Measurements from ENCODE around the gene PNN.
"Not testable (repeated sequence)": the region's sequence is repeated elsewhere in the genome, so short reads cannot be mapped to it uniquely, and the experiment has no call there.

Gene PNN

DNA sequence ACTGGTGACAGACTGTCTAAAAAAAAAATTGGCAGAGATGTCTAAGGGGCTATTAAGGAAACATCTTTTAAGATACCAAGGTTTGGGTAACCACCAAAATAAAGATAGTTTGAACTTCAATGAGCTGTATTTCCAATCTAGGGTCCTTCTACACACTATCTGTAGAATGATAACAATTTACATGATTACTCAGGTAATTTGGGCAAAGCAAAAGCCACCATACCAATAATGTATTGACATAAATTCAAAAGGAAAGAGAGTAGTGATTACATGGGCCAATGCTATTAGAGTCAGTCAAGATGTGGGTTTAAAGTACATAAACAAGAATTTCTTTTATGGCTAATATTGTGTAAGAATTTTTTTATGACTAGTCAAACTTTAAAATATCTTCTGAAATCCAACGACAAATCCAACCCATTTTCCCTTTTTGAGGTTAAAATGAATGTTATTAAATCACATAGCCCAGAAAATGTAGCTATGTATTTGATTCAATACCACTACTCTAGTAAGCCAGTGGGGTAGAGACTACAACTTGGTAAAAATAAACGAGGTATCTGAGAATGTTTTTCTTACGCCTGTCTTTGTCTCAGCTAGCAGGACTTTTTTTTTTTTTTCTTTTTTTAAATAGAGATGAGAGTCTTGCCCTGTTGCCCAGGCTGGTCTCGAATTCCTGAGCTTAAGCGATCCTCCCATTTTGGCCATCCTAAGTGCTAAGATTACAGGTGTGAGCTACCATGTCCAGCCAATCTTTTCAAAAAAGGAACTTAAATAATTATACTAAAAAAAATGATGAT, 10.4 kb downstream of the PNN start:
- Histone ChIP-seq H3K36me3 (replicated peaks) (peaks cover 48% of the 10 kb centered on the region), H3K4me3 (no peak overlapping the region), H3K9me3 (no peaks in the 10 kb centered on the region), H3K27me3 (ENCODE audit: low read depth) (no peaks in the 10 kb centered on the region), H3K4me1 (0 out of 2 replicates have a peak, but pooled peaks cover 8% of the 10 kb centered on the region)
- DNase-seq (ENCODE audit: low spot score in 2 of 2) = no peak
- in situ Hi-C loops (cut with MboI; ENCODE audit: low sequenced_read_pairs) = no loop called here

DNA sequence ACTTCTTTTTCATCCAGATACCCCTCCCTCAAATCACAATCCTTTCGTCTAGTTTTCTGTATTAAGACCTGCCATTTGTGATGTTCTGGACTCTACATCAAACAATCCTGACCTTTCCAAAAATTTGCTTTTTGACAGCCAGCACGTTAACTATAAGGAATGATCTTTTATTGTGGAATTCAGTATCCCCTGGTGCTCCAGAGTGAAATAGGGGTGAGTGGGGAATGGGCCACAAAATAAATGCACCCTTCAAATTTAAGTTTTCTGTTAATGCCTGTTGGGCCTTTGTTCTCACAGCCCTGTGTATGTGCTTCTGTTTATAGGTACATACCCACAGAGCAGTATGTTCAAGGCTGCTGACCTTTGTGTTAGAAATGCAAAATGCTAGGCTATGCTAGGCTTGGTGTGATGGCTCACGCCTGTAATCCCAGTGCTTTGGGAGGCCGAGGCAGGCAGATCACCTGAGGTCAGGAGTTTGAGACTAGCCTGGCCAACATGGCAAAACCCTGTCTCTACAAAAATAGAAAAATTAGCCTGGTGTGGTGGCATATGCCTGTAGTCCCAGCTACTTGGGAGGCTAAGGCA, 12.0 kb downstream of the PNN start:
- no peak for DNase-seq (ENCODE audit: low spot score in 2 of 2)
- peaks cover 32% of the 10 kb centered on the region for H3K36me3 ChIP-seq (replicated peaks)
- H3K27me3 ChIP-seq (ENCODE audit: low read depth) = no peaks in the 10 kb centered on the region
- 0 out of 2 replicates have a peak, but pooled peaks cover 6% of the 10 kb centered on the region for H3K4me1 ChIP-seq
- no peak overlapping the region for H3K4me3 ChIP-seq
- in situ Hi-C loops (cut with MboI; ENCODE audit: low sequenced_read_pairs) = no loop called here
- H3K9me3 ChIP-seq = no peaks in the 10 kb centered on the region

DNA sequence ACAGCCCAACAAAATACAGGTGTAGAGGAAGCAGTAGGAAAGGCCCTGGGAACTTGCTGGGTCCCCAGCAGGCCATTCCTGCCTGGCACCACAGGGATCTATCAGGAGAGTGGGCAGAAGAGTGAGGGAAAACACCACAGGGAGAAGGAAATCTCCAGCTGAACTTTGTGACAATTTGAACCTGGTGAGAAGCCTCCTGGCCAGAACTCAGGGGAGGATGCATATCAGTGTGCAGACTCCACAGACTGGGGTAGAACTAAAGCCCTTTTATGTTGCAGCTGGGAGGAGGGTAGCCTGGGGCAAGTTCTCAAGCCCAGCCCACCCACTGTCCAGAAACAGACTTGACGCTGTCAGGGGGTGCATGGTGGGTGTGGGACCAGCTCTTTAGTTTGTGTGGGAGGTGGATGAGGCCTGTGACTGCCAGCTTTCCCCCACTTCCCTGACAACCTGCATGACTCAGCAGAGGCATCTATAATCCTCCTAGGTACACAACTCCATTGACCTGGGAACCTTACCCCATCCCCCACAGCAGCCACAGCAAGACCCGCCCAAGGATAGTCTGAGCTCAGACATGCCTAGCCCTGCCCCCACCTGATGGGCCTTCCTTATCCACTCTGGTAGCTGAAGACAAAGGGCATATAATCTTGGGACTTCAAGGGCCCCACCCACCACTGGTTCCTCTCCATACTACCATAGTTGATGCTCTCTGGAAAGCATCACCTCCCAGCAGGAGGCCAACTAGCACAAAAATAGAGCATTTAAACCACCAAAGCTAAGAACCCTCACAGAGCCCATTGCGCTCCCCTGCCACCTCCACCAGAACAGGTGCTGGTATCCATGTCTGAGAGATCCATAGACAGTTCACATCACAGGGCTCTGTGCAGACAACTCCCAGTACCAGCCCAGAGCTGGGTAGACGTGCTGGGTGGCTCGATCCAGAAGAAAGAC, 28.9 kb downstream of the PNN start:
- peaks cover 5% of the 10 kb centered on the region; the same call in 1 of the 2 replicates for H3K9me3 ChIP-seq

DNA sequence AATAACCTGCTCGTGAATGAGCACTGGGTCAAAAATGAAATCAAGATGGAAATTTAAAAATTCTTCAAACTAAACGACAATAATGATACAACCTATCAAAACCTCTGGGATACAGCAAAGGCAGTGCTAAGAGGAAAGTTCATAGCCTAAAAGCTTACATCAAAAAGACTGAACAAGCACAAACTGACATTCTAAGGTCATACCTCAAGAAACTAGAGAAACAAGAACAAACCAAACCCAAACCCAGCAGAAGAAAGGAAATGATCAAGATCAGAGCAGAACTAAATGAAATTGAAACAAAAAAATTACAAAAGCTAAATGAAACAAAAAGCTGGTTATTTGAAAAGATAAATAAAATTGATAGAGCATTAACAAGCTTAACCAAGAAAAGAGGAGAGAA, 32.4 kb downstream of the PNN start:
- DNase-seq (ENCODE audit: low spot score in 2 of 2); H3K4me3 ChIP-seq; H3K27me3 ChIP-seq (ENCODE audit: low read depth); in situ Hi-C loops (cut with MboI; ENCODE audit: low sequenced_read_pairs); H3K36me3 ChIP-seq (replicated peaks); H3K9me3 ChIP-seq: not testable (repeated sequence)
- H3K4me1 ChIP-seq = peaks cover 17% of the 10 kb centered on the region

More for the DNA sequence above, 28.9 kb downstream of the PNN start:
- Histone ChIP-seq H3K4me1 (peaks cover 17% of the 10 kb centered on the region), H3K27me3 (ENCODE audit: low read depth) (no peaks in the 10 kb centered on the region), H3K4me3 (no peak overlapping the region), H3K36me3 (replicated peaks) (no peaks in the 10 kb centered on the region)
- DNase-seq (ENCODE audit: low spot score in 2 of 2) = peak; percentile 35 to 86
- in situ Hi-C loops (cut with MboI; ENCODE audit: low sequenced_read_pairs) = no loop called here

DNA sequence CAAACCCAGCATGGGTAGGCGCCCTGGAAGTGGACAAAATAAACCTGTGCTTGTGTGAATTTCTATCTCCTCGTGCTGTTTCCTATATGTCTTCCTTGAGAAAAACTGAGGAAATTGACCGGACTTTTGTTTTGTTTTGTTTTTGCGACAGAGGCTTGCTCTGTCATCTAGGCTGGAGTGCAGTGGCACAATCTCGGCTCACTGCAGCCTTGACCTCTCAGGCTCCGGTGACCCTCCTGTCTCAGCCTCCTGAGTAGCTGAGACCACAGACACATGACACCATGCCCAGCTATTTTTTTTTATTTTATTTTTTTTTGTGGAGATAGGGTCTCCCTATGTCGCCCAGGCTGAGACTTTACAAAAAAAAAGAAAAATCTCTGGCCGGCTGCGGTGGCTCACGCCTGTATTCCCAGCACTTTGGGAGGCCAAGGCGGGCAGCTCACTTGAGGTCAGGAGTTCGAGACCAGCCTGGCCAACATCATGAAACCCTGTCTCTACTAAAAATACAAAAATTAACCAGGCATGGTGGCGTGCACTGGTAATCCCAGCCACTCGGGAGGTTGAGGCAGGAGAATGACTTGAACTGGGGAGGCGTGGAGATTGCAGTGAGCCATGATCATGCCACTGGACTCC, 36.2 kb downstream of the PNN start:
- no peaks in the 10 kb centered on the region for H3K27me3 ChIP-seq (ENCODE audit: low read depth)
- in situ Hi-C loops (cut with MboI; ENCODE audit: low sequenced_read_pairs) = no loop called here
- H3K36me3 ChIP-seq (replicated peaks) = no peaks in the 10 kb centered on the region
- no peaks in the 10 kb centered on the region for H3K9me3 ChIP-seq
- no peak overlapping the region for H3K4me3 ChIP-seq
- no peaks in the 10 kb centered on the region for H3K4me1 ChIP-seq
- no peak for DNase-seq (ENCODE audit: low spot score in 2 of 2)

DNA sequence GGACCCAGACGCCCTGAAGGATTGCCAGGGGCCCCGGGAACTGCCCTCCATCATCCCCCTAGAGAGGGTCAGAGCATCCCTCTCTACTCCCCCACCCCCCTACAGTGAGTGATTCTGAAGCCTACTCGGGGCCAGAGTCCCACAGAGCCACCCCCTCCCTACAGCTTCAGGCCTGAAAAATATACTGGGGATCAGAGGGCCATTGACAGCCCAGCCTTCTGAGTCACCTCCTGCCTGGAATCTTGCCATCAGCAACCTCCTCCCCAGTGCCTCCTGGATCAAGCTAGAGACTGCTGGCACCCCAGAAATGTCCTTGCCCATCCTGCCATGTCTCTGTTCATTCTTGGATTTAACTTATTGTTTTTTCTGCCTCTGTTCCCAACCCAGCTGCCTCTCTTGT, 37.0 kb downstream of the PNN start:
- in situ Hi-C loops (cut with MboI; ENCODE audit: low sequenced_read_pairs) = no loop called here
- no peak for DNase-seq (ENCODE audit: low spot score in 2 of 2)
- H3K27me3 ChIP-seq (ENCODE audit: low read depth) = no peaks in the 10 kb centered on the region
- no peak overlapping the region for H3K4me3 ChIP-seq
- H3K36me3 ChIP-seq (replicated peaks) = no peaks in the 10 kb centered on the region
- no peaks in the 10 kb centered on the region for H3K4me1 ChIP-seq
- no peaks in the 10 kb centered on the region for H3K9me3 ChIP-seq

DNA sequence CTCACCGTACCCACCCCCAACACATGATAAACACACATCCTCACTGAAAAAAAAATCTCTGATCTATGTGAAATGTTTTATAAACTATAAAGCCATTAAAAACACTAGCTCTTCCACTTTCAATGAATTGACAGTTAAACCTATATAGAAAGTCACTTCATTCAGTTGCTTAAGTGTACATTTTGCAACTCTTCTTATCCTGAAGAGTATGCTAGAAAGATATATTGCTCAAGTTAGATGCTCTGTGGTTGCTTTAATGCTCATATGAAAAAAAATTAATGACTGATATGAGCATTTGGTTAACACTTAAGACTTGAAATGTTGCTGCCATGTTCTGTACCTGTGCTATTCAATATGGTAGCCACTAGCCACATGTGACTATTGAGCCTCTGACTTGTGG, 37.6 kb downstream of the PNN start:
- H3K9me3 ChIP-seq = no peaks in the 10 kb centered on the region
- no peaks in the 10 kb centered on the region for H3K27me3 ChIP-seq (ENCODE audit: low read depth)
- DNase-seq (ENCODE audit: low spot score in 2 of 2) = no peak
- no peak overlapping the region for H3K4me3 ChIP-seq
- H3K36me3 ChIP-seq (replicated peaks) = no peaks in the 10 kb centered on the region
- in situ Hi-C loops (cut with MboI; ENCODE audit: low sequenced_read_pairs) = no loop called here
- no peaks in the 10 kb centered on the region for H3K4me1 ChIP-seq

DNA sequence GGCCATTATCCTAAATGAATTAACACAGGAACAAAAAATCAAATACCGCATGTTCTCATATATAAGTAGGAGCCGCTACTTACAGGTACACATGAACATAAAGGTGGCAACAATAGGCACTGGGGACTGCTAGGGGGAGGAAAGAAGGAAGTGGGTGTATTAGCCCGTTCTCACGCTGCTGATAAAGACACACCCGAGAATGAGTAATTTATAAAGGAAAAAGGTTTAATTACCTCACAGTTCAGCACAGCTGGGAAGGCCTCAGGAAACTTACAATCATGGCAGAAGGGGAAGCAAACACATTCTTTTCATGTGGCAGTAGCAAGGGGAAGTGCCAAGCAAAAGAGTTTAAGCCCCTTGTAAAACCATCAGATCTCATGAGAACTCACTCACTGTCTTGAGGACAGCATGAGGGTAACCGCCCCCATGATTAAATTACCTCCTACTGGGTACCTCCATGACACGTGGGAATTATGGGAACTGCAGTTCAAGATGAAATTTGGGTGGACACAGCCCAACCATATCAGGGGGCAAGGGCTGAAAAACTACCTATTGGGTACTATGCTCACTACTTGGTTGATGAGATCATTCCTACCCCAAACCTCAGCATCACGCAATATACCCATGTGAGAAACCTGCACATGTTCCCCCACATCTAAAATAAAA, 42.3 kb downstream of the PNN start:
- no peak overlapping the region for H3K4me3 ChIP-seq
- no peak for DNase-seq (ENCODE audit: low spot score in 2 of 2)
- no peaks in the 10 kb centered on the region for H3K36me3 ChIP-seq (replicated peaks)
- no peaks in the 10 kb centered on the region for H3K27me3 ChIP-seq (ENCODE audit: low read depth)
- in situ Hi-C loops (cut with MboI; ENCODE audit: low sequenced_read_pairs) = no loop called here
- no peaks in the 10 kb centered on the region for H3K4me1 ChIP-seq
- no peaks in the 10 kb centered on the region for H3K9me3 ChIP-seq

DNA sequence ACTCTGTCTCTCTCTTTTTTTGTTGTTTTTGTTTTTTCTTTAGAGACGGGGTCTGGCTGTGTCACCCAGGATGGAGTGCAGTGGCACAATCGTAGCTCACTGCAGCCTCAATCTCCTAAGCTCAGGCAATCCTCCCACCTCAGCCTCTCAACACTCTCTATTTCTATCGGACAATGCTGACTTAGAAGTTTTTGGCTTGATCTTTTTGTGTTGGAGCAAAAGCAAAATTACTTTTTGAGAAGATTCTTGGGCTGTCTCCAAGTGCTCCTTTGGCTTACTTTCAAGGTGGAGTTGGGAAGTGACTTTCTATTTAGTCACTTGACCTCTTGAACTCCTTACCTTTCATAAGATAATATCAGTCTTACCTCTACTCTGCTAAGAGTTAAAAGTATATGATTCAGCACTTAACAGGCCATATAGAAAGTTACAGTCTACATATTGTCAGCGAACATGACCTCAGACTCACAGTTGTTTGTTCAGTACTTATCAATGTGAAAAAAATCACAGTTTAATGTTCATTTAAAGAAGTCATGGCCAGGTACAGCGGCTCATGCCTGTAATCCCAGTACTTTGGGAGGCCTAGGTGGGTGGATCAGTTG, 43.2 kb downstream of the PNN start:
- no peaks in the 10 kb centered on the region for H3K36me3 ChIP-seq (replicated peaks)
- no peaks in the 10 kb centered on the region for H3K9me3 ChIP-seq
- no peaks in the 10 kb centered on the region for H3K4me1 ChIP-seq
- no peak overlapping the region for H3K4me3 ChIP-seq
- no peaks in the 10 kb centered on the region for H3K27me3 ChIP-seq (ENCODE audit: low read depth)
- in situ Hi-C loops (cut with MboI; ENCODE audit: low sequenced_read_pairs) = no loop called here
- DNase-seq (ENCODE audit: low spot score in 2 of 2) = no peak

DNA sequence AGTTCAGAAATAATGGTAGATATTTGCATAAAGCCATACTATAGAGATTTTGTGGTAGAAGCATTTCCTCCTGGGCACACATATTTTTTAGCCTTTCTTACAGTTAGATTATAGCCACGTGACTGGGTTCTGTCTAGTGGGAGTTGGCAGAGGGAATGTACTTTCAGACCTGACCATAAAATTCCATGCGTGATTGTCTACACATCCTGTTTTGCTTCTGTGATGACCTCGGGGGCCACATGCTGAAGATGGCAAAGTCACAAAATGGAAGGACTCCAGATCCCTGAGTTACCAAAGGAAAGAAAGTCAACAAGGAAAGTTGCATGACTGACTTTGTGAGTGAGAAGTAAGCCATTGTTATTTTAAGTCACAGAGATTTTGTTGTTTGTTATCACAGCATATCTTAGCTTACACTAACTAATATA, 44.0 kb downstream of the PNN start:
- Histone ChIP-seq H3K9me3 (no peaks in the 10 kb centered on the region), H3K36me3 (replicated peaks) (no peaks in the 10 kb centered on the region), H3K27me3 (ENCODE audit: low read depth) (no peaks in the 10 kb centered on the region), H3K4me1 (no peaks in the 10 kb centered on the region), H3K4me3 (no peak overlapping the region)
- DNase-seq (ENCODE audit: low spot score in 2 of 2) = no peak
- in situ Hi-C loops (cut with MboI; ENCODE audit: low sequenced_read_pairs) = no loop called here

DNA sequence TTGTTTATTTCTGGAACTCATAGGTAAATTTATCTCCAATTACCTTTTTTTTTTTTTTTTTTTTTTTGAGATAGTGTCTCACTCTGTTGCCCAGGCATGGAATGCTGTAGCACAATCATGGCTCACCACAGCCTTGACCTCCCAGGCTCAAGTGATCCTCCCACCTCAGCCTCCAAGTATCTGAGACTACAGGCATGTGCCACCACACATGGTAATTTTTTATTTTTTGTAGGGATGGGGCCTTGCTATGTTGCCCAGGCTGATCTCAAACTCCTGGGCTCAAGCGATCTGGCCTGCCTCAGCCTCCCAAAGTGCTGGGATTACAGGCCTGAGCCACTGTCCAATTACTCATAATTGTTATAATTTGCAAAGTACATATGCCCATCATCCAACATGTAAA, 45.4 kb downstream of the PNN start:
- H3K9me3 ChIP-seq; H3K36me3 ChIP-seq (replicated peaks); in situ Hi-C loops (cut with MboI; ENCODE audit: low sequenced_read_pairs); H3K4me1 ChIP-seq; DNase-seq (ENCODE audit: low spot score in 2 of 2); H3K4me3 ChIP-seq; H3K27me3 ChIP-seq (ENCODE audit: low read depth): not testable (repeated sequence)

DNA sequence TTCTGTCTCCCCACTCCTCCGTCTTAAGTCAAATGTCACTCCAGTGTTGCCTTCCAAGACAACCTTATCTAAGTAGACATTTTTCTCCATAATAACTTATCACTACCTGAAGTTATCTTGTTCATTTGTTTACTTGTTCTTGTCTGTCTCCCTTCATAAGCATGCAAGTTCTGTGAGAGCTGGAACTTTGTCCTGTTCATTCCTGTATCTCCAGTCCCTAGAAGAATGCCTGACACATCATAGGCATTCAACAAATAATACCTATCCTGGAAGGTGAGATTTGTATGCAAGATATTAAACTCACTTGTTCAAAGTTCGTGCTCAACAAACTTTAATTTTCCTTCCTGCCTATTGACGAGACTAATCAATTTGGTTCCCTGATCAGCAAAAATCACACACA, 53.0 kb downstream of the PNN start:
- no peak for DNase-seq (ENCODE audit: low spot score in 2 of 2)
- in situ Hi-C loops (cut with MboI; ENCODE audit: low sequenced_read_pairs) = no loop called here

More for the DNA sequence above, 53.0 kb downstream of the PNN start:
- Histone ChIP-seq H3K36me3 (replicated peaks) (no peaks in the 10 kb centered on the region), H3K9me3 (no peaks in the 10 kb centered on the region), H3K27me3 (ENCODE audit: low read depth) (no peaks in the 10 kb centered on the region), H3K4me1 (no peaks in the 10 kb centered on the region), H3K4me3 (no peak overlapping the region)
